ENCODE data around the gene TBC1D14. TPM values are rescaled to one million over a fixed set of nuclear protein-coding genes. Genes with fewer than 3 reads are reported as not detected.

TBC1D14 gene
- total and polyA plus RNA-seq, 2 of the 4 experiments (the other 2 are of a cell fraction) = 31.7 to 40.7 TPM

DNA sequence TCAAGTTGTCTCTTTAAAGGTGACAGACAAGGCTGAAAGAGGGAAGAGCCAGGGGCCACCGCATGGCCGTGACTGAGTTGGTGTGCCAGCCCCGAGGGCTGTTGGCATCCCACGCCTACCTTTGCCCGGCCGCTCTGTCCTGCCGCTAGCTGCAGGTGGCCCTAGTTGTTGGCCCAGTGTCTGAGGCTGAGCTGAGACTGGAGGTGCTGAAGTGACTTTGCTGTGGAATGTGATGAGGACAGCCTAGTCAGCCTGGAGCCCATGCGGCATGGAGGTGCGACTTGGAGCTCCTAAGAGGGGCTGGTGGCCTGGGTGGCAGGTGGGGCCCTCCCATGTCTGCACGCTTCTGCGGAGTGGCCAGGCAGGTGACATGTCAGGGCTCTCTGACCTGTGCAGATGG, 140.1 kb downstream of the TBC1D14 start:
- H2AK5ac ChIP-seq (ENCODE audit: low read depth, low read length) = no peak overlapping the region
- intact Hi-C loops (cut with micrococcal nuclease) = no loop called here
- no peak overlapping the region for H2BK120ac ChIP-seq (ENCODE audit: low read depth, low read length)
- no peak for TF ChIP-seq BHLHE40 (IDR thresholded peaks at IDR 0.05; ENCODE audit: low read depth, low read length)
- TF ChIP-seq CEBPB (IDR thresholded peaks at IDR 0.05; ENCODE audit: low read depth, low read length) = no peak
- TF ChIP-seq POLR2A (IDR thresholded peaks at IDR 0.05; ENCODE audit: low read depth, low read length) = no peak
- TF ChIP-seq RCOR1 (IDR thresholded peaks at IDR 0.05; ENCODE audit: insufficient replicate concordance, low read length) = no peak
- TF ChIP-seq, protein P1, sequence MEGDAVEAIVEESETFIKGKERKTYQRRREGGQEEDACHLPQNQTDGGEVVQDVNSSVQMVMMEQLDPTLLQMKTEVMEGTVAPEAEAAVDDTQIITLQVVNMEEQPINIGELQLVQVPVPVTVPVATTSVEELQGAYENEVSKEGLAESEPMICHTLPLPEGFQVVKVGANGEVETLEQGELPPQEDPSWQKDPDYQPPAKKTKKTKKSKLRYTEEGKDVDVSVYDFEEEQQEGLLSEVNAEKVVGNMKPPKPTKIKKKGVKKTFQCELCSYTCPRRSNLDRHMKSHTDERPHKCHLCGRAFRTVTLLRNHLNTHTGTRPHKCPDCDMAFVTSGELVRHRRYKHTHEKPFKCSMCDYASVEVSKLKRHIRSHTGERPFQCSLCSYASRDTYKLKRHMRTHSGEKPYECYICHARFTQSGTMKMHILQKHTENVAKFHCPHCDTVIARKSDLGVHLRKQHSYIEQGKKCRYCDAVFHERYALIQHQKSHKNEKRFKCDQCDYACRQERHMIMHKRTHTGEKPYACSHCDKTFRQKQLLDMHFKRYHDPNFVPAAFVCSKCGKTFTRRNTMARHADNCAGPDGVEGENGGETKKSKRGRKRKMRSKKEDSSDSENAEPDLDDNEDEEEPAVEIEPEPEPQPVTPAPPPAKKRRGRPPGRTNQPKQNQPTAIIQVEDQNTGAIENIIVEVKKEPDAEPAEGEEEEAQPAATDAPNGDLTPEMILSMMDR (conservative IDR thresholded peaks at IDR 0.05; ENCODE audit: low read depth, low read length) = no peak
- TF ChIP-seq NFE2L2 (IDR thresholded peaks at IDR 0.05; ENCODE audit: low read depth, low read length) = no peak
- TF ChIP-seq MAFK (IDR thresholded peaks at IDR 0.05; ENCODE audit: low read depth, low read length) = no peak
- TF ChIP-seq MXI1 (IDR thresholded peaks at IDR 0.05; ENCODE audit: borderline replicate concordance, low read depth, low read length) = no peak
- TF ChIP-seq SMC3 (IDR thresholded peaks at IDR 0.05; ENCODE audit: low read depth, low read length) = no peak
- no peak for TF ChIP-seq RFX5 (IDR thresholded peaks at IDR 0.05; ENCODE audit: low read depth, low read length)
- no peak overlapping the region for H3K18ac ChIP-seq (ENCODE audit: low read depth, low read length)
- peaks cover 16% of the 10 kb centered on the region for H3K36me3 ChIP-seq (ENCODE audit: control insufficient read depth, insufficient read depth, low read length)
- POLR2A ChIA-PET (ENCODE audit: unreplicated experiment) = no interaction called here
- CTCF ChIA-PET = no interaction called here
- ATAC-seq (ENCODE audit: low read depth) = no peak
- H3K79me1 ChIP-seq (ENCODE audit: low read depth in 1 of 2, low read length in 2 of 2) = peaks cover 34 to 86% of the 10 kb centered on the region in 2 experiments
- peaks cover 8% of the 10 kb centered on the region for H3K4me1 ChIP-seq (ENCODE audit: control insufficient read depth, insufficient read depth, low read length)
- no peak overlapping the region for H3K27ac ChIP-seq (ENCODE audit: insufficient read depth, low read length)
- 93% methylated on average over 5 of the region's 11 CpGs; no CpG with 5 or more reads in 1 of the 2 experiments for WGBS, 2 experiments (ENCODE audit: extremely low coverage in 2 of 2, insufficient read length in 1 of 2)
- H2BK5ac ChIP-seq (ENCODE audit: low read depth, low read length, poor library complexity, severe bottlenecking) = no peak overlapping the region
- in situ Hi-C loops (cut with MboI; ENCODE audit: low sequenced_read_pairs) = no loop called here
- no peak overlapping the region for H4K8ac ChIP-seq (ENCODE audit: low read depth in 2 of 2, low read length in 2 of 2)
- no peak overlapping the region for H3K56ac ChIP-seq (ENCODE audit: extremely low read depth, insufficient read depth, low read length)
- peaks cover 23% of the 10 kb centered on the region for H3K9me1 ChIP-seq (ENCODE audit: insufficient read depth, low read length)
- no peak overlapping the region for H3K4ac ChIP-seq (ENCODE audit: low read depth, low read length)
- H3K27me3 ChIP-seq (ENCODE audit: control insufficient read depth, insufficient read depth, low read length) = no peaks in the 10 kb centered on the region
- H3K9me3 ChIP-seq (ENCODE audit: control insufficient read depth, insufficient read depth, low read length) = no peaks in the 10 kb centered on the region
- no peak overlapping the region for H2AFZ ChIP-seq (replicated peaks; ENCODE audit: low read length, poor library complexity)
- H4K91ac ChIP-seq (ENCODE audit: insufficient read depth, low read depth, low read length) = no peak overlapping the region
- dilution Hi-C loops (cut with HindIII; ENCODE audit: low sequenced_read_pairs, unreplicated experiment) = no loop called here
- no TSS peak for BruUV-seq (replicated peaks)
- no peak for DNase-seq
- H2BK15ac ChIP-seq (ENCODE audit: low read depth, low read length) = no peak overlapping the region
- H3K4me2 ChIP-seq (ENCODE audit: low read depth, low read length) = no peak overlapping the region
- H2BK20ac ChIP-seq (ENCODE audit: low read depth, low read length) = no peak overlapping the region
- no peak overlapping the region for H2AK9ac ChIP-seq (replicated peaks; ENCODE audit: low read depth, low read length, poor library complexity)
- H3K9ac ChIP-seq (ENCODE audit: low read depth, low read length) = no peak overlapping the region
- H4K5ac ChIP-seq (ENCODE audit: low read depth, low read length) = no peak overlapping the region
- no peak overlapping the region for H3K14ac ChIP-seq (replicated peaks; ENCODE audit: low read depth, low read length)
- H3K23ac ChIP-seq (ENCODE audit: low read depth, low read length) = no peak overlapping the region
- peaks cover 87% of the 10 kb centered on the region for H4K20me1 ChIP-seq (ENCODE audit: insufficient read depth, low read length)
- H3K4me3 ChIP-seq (ENCODE audit: insufficient read depth, low read depth, low read length) = no peak overlapping the region
